Measurements from ENCODE around the gene SHH. TPM values are rescaled to one million over a fixed set of nuclear protein-coding genes. Genes with fewer than 3 reads are reported as not detected.

The SHH gene
- total and polyA plus RNA-seq, 2 experiments from 2014 or later = not detected

DNA sequence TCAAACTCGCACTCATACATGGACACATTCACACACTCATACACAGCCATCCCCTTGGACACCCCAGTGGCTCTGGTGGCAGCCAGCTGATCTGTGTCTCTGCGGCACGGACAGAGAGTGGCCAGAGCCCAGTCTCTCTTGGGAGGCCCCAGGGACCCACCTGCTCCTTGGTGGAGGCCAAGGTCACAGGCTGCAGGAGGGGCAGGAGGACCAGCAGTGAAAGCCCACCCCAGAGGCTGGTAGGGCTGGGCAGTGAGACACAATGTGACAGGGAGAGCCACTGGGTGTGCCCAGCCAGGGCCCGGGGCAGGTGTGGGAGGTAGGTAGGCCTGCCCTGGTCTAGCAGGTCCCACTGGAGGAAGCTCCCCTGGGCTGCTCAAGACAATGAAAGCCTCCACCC lies 18.5 kb downstream of the SHH start:
- Mint-ChIP-seq H3K4me3 (no peak overlapping the region), H3K27me3 (ENCODE audit: insufficient read depth, low read depth, poor library complexity) (peaks cover 23% of the 10 kb centered on the region), H3K4me1 (no peaks in the 10 kb centered on the region), H3K9me3 (peaks cover 8% of the 10 kb centered on the region; the same call in 2 of the 3 replicates), H3K36me3 (ENCODE audit: low read depth) (no peaks in the 10 kb centered on the region; the same call in 2 of the 3 replicates), H3K27ac (no peak overlapping the region)
- no peaks in the 10 kb centered on the region for H3K4me1 ChIP-seq (ENCODE audit: insufficient read depth)
- H3F3A ChIP-seq (replicated peaks; ENCODE audit: low read depth) = no peaks in the 10 kb centered on the region
- no peak overlapping the region for H3K4me2 ChIP-seq
- ATAC-seq (no peak), DNase-seq (ENCODE audit: low spot score) (no peak)
- H2AFZ ChIP-seq = no peak overlapping the region
- H3K79me2 ChIP-seq (replicated peaks; ENCODE audit: insufficient read depth) = no peaks in the 10 kb centered on the region
- TF ChIP-seq ZNF114 (CRISPR knock-in tag; IDR thresholded peaks at IDR 0.05) (no peak), EZH2 (IDR thresholded peaks at IDR 0.05; ENCODE audit: low read depth, unreplicated experiment) (no peak)
- TF ChIP-seq, protein P1, sequence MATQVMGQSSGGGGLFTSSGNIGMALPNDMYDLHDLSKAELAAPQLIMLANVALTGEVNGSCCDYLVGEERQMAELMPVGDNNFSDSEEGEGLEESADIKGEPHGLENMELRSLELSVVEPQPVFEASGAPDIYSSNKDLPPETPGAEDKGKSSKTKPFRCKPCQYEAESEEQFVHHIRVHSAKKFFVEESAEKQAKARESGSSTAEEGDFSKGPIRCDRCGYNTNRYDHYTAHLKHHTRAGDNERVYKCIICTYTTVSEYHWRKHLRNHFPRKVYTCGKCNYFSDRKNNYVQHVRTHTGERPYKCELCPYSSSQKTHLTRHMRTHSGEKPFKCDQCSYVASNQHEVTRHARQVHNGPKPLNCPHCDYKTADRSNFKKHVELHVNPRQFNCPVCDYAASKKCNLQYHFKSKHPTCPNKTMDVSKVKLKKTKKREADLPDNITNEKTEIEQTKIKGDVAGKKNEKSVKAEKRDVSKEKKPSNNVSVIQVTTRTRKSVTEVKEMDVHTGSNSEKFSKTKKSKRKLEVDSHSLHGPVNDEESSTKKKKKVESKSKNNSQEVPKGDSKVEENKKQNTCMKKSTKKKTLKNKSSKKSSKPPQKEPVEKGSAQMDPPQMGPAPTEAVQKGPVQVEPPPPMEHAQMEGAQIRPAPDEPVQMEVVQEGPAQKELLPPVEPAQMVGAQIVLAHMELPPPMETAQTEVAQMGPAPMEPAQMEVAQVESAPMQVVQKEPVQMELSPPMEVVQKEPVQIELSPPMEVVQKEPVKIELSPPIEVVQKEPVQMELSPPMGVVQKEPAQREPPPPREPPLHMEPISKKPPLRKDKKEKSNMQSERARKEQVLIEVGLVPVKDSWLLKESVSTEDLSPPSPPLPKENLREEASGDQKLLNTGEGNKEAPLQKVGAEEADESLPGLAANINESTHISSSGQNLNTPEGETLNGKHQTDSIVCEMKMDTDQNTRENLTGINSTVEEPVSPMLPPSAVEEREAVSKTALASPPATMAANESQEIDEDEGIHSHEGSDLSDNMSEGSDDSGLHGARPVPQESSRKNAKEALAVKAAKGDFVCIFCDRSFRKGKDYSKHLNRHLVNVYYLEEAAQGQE (IDR thresholded peaks at IDR 0.05; ENCODE audit: unreplicated experiment) = no peak
- TF ChIP-seq, protein P2, sequence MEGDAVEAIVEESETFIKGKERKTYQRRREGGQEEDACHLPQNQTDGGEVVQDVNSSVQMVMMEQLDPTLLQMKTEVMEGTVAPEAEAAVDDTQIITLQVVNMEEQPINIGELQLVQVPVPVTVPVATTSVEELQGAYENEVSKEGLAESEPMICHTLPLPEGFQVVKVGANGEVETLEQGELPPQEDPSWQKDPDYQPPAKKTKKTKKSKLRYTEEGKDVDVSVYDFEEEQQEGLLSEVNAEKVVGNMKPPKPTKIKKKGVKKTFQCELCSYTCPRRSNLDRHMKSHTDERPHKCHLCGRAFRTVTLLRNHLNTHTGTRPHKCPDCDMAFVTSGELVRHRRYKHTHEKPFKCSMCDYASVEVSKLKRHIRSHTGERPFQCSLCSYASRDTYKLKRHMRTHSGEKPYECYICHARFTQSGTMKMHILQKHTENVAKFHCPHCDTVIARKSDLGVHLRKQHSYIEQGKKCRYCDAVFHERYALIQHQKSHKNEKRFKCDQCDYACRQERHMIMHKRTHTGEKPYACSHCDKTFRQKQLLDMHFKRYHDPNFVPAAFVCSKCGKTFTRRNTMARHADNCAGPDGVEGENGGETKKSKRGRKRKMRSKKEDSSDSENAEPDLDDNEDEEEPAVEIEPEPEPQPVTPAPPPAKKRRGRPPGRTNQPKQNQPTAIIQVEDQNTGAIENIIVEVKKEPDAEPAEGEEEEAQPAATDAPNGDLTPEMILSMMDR (conservative IDR thresholded peaks at IDR 0.05; ENCODE audit: low read depth in 2 of 2) = no peak
- H3K36me3 ChIP-seq (ENCODE audit: insufficient read depth) = no peaks in the 10 kb centered on the region
- no peaks in the 10 kb centered on the region for H3K9me2 ChIP-seq (ENCODE audit: insufficient read depth)
- H4K20me1 ChIP-seq (replicated peaks; ENCODE audit: insufficient read depth) = no peaks in the 10 kb centered on the region
- H3K27me3 ChIP-seq (ENCODE audit: insufficient read depth) = peaks cover 28% of the 10 kb centered on the region
- H3K27ac ChIP-seq (ENCODE audit: low read depth) = no peak overlapping the region
- no peak overlapping the region for H3K4me3 ChIP-seq

DNA sequence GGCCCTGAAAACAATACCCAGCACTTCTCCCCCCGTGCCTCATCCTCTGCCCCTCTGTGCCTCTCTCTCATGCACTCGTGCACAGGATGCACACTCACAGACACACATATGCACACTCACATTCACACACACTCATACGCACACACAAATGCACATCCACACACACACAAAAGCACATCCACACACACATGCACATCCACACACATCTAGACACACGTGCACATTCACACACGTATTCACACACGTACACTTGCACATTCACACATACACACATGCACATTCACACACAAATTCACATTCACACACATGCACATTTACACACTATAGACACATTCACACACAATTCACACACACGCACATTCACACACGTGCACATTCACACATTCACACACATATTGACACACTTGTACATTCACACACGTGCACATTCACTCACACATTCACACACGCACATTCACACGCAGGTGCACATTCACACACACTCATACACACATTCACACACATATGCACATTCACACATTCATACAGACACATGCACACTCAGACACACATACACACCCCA lies 19.2 kb downstream of the SHH start:
- TF ChIP-seq EZH2 (IDR thresholded peaks at IDR 0.05; ENCODE audit: low read depth, unreplicated experiment) = no peak
- TF ChIP-seq, protein P1 (IDR thresholded peaks at IDR 0.05; ENCODE audit: unreplicated experiment) = no peak
- TF ChIP-seq, protein P2 (conservative IDR thresholded peaks at IDR 0.05; ENCODE audit: low read depth in 2 of 2) = no peak
- no peak for ATAC-seq
- peaks cover 21% of the 10 kb centered on the region for H3K27me3 ChIP-seq (ENCODE audit: insufficient read depth)
- Mint-ChIP-seq H3K27ac (no peak overlapping the region), H3K36me3 (ENCODE audit: low read depth) (no peaks in the 10 kb centered on the region), H3K4me3 (no peak overlapping the region), H3K4me1 (no peaks in the 10 kb centered on the region), H3K27me3 (ENCODE audit: insufficient read depth, low read depth, poor library complexity) (peaks cover 17% of the 10 kb centered on the region), H3K9me3 (peaks cover 8% of the 10 kb centered on the region; the same call in 2 of the 3 replicates)
- H3K79me2 ChIP-seq (replicated peaks; ENCODE audit: insufficient read depth) = no peaks in the 10 kb centered on the region
- H3K36me3 ChIP-seq (ENCODE audit: insufficient read depth) = no peaks in the 10 kb centered on the region
- DNase-seq (ENCODE audit: low spot score) = no peak
- H2AFZ ChIP-seq = no peak overlapping the region
- H3K4me3 ChIP-seq = no peak overlapping the region
- no peak overlapping the region for H3K4me2 ChIP-seq
- no peak overlapping the region for H3K27ac ChIP-seq (ENCODE audit: low read depth)
- H3F3A ChIP-seq (replicated peaks; ENCODE audit: low read depth) = no peaks in the 10 kb centered on the region
- no peaks in the 10 kb centered on the region for H4K20me1 ChIP-seq (replicated peaks; ENCODE audit: insufficient read depth)
- no peaks in the 10 kb centered on the region for H3K9me2 ChIP-seq (ENCODE audit: insufficient read depth)
- no peaks in the 10 kb centered on the region for H3K4me1 ChIP-seq (ENCODE audit: insufficient read depth)

Measured in GM23338 (cell line).